ENCODE results near the gene HPSE2.
"Not testable (repeated sequence)": the region's sequence is repeated elsewhere in the genome, so short reads cannot be mapped to it uniquely, and the experiment has no call there.

Gene HPSE2

GRCh38 chr10:99002392-99002791, 233.3 kb downstream of the HPSE2 start:
- no peak for DNase-seq

GRCh38 chr10:98997596-98997995, 238.1 kb downstream of the HPSE2 start:
- no peak for DNase-seq

GRCh38 chr10:98994030-98994429, 241.6 kb downstream of the HPSE2 start:
- no peak for DNase-seq

- not testable (repeated sequence) for DNase-seq
These were observed 251.9 kb downstream of the HPSE2 start for GRCh38 chr10:98983751-98984150.

- no peak for DNase-seq
These were observed 255.3 kb downstream of the HPSE2 start for GRCh38 chr10:98980353-98980752.

GRCh38 chr10:98971464-98971863, 264.2 kb downstream of the HPSE2 start:
- DNase-seq, result no peak

GRCh38 chr10:98967601-98968000, 268.1 kb downstream of the HPSE2 start:
- no peak for DNase-seq

- no peak for DNase-seq
These were observed 272.0 kb downstream of the HPSE2 start for GRCh38 chr10:98963608-98964007.

GRCh38 chr10:98959379-98959778, 276.3 kb downstream of the HPSE2 start:
- DNase-seq, result no peak

- DNase-seq, result no peak
These were observed 277.9 kb downstream of the HPSE2 start for GRCh38 chr10:98957801-98958200.

GRCh38 chr10:98956576-98957260, 278.9 kb downstream of the HPSE2 start:
- DNase-seq, result no peak

GRCh38 chr10:98953251-98953650, 282.4 kb downstream of the HPSE2 start:
- DNase-seq, result no peak

GRCh38 chr10:98951269-98952000, 284.2 kb downstream of the HPSE2 start:
- DNase-seq, result no peak

- no peak for DNase-seq
These were observed 285.5 kb downstream of the HPSE2 start for GRCh38 chr10:98950106-98950505.

- no peak for DNase-seq
These were observed 286.3 kb downstream of the HPSE2 start for GRCh38 chr10:98949306-98949705.

GRCh38 chr10:98943681-98944080, 292.0 kb downstream of the HPSE2 start:
- no peak for DNase-seq

GRCh38 chr10:98929709-98930108, 305.9 kb downstream of the HPSE2 start:
- no peak for DNase-seq

GRCh38 chr10:98925651-98926050, 310.0 kb downstream of the HPSE2 start:
- no peak for DNase-seq

- no peak for DNase-seq
These were observed 311.1 kb downstream of the HPSE2 start for GRCh38 chr10:98924526-98924925.

GRCh38 chr10:98921316-98921715, 314.3 kb downstream of the HPSE2 start:
- DNase-seq, result no peak

GRCh38 chr10:98920807-98921206, 314.8 kb downstream of the HPSE2 start:
- DNase-seq, result no peak

GRCh38 chr10:98920360-98920759, 315.3 kb downstream of the HPSE2 start:
- DNase-seq, result no peak

- no peak for DNase-seq
These were observed 315.8 kb downstream of the HPSE2 start for GRCh38 chr10:98919899-98920298.

- no peak for DNase-seq
These were observed 317.8 kb downstream of the HPSE2 start for GRCh38 chr10:98917828-98918227.

All from stimulated activated CD4-positive, alpha-beta T cell treated with anti-CD3 and anti-CD28 coated beads, Interleukin-12 subunit alpha, Interleukin-12 subunit beta, amount 100 ng/mL, for 4 hours (primary cell).